K562 (cell line): ENCODE results near the gene HERC5. TPM values are rescaled to one million over a fixed set of nuclear protein-coding genes. Genes with fewer than 3 reads are reported as not detected.

ENCODE experiments used
- CBFA2T3 ChIP-seq: fragments of 450-650 bp; IDR thresholded peaks from 2 replicates; pipeline ENCODE4 v1.6.1; 2017
- E2F8 ChIP-seq: fragments of 450-650 bp; IDR thresholded peaks from 2 replicates; pipeline ENCODE4 v1.7.1; 2018; ENCODE audit warnings: mild to moderate bottlenecking, low read depth; ENCODE audit not compliant: partially characterized antibody
- ELF4 ChIP-seq: fragments of 450-650 bp; formaldehyde crosslinking; IDR thresholded peaks from 2 replicates; pipeline ENCODE4 v1.4.0; 2022; ENCODE audit warnings: missing genetic modification characterization
- HMGXB4 ChIP-seq: sonication (generic); formaldehyde crosslinking; IDR thresholded peaks from 2 replicates; pipeline ENCODE4 v1.8.1; 2023; ENCODE audit warnings: mild to moderate bottlenecking, missing genetic modification reagents
- PTTG1 ChIP-seq: fragments of 450-650 bp; IDR thresholded peaks from 2 replicates; pipeline ENCODE4 v1.6.1; 2016; ENCODE audit warnings: low read depth, mild to moderate bottlenecking, missing genetic modification characterization, missing compliant biosample characterization
- REST ChIP-seq, 2 experiments: fragments of 450-650 bp; formaldehyde crosslinking in 1 of 2; IDR thresholded peaks; 2 replicates each; pipeline versions ENCODE4 v1.4.0 to v1.6.1; 2014 to 2020; ENCODE audit warnings: mild to moderate bottlenecking in 2 of 2, borderline replicate concordance in 1 of 2, low read depth in 1 of 2
- SRSF3 ChIP-seq: fragments of 200-400 bp; formaldehyde crosslinking; IDR thresholded peaks from 2 replicates; pipeline ENCODE4 v1.6.1; 2016; ENCODE audit warnings: mild to moderate bottlenecking, low read length, moderate library complexity; ENCODE audit not compliant: insufficient read depth
- SUPT5H ChIP-seq: fragments of 450-650 bp; IDR thresholded peaks from 2 replicates; pipeline ENCODE4 v1.6.1; 2016
- ZNF592 ChIP-seq: fragments of 450-650 bp; IDR thresholded peaks from 2 replicates; pipeline ENCODE4 v1.6.1; 2017; ENCODE audit warnings: antibody characterized with exemption, mild to moderate bottlenecking
- polyA plus RNA-seq, 8 experiments: library from polyadenylated mRNA; depleted of rRNA in 4 of 8; stranded (reverse) in 5 of 8; unstranded in 3 of 8; fragments of >200 nt; fragmentation: Nextera tagmentation in 2 of 8; fragmentation: Illumina TruSeq in 1 of 8; extraction: Ambion mirVana in 2 of 8; extraction: Trizol in 1 of 8; gene quantifications; 2 replicates each; pipeline versions ENCODE4 v1.2.1 to v1.2.3, GENCODE V29; 2011 to 2014; ENCODE audit warnings: inconsistent platforms in 1 of 8, missing spikeins in 1 of 8
- total RNA-seq, 7 experiments: library from RNA; depleted of rRNA in 6 of 7; stranded (reverse); fragments of >200 nt in 6 of 7; fragmentation: Illumina TruSeq in 2 of 7; extraction: Trizol in 2 of 7; gene quantifications; 2 replicates each; pipeline versions ENCODE4 v1.2.1 to v1.2.3, GENCODE V29; 2011 to 2021; ENCODE audit warnings: low replicate concordance in 1 of 7

HERC5 gene
- total and polyA plus RNA-seq, 9 of the 15 experiments (the other 6 are each of a cell fraction or from before 2014, with no cell fraction given): 0.18 TPM; not detected in 8

- no peak for TF ChIP-seq REST (IDR thresholded peaks at IDR 0.05; ENCODE audit: borderline replicate concordance)
- no peak for TF ChIP-seq REST (CRISPR knock-in tag; IDR thresholded peaks at IDR 0.05; ENCODE audit: low read depth)
- TF ChIP-seq HMGXB4 (CRISPR knock-in tag): peak; percentile 78; the same call in 1 of the 2 replicates
- no peak for TF ChIP-seq CBFA2T3
- no peak for TF ChIP-seq PTTG1 (tag)
- no peak for TF ChIP-seq SRSF3
- TF ChIP-seq ZNF592: peak; percentile 46; the same call in 1 of the 2 replicates
- TF ChIP-seq ELF4: 0 out of 2 replicates have a peak, but pooled peaks have one; percentile 14
- no peak for TF ChIP-seq E2F8
- TF ChIP-seq SUPT5H: peak; percentile 92
Measured at GRCh38 chr4:88523325-88524129, 66.6 kb downstream of the HERC5 start, which contains the start of gene PYURF (continued).
